Effector memory CD4-positive, alpha-beta T cell (primary cell): Measurements from ENCODE around the gene MPO.

Experiments
- DNase-seq, 3 donors: peaks; one replicate each; pipeline ENCODE4 v3.0.0-alpha.2; 2020
- H3K27ac ChIP-seq: 2 replicates; pipeline ENCODE4 v1.7.0; 2013; ENCODE audit warnings: mild to moderate bottlenecking, low read length, moderate library complexity; ENCODE audit not compliant: insufficient read depth, poor library complexity, severe bottlenecking
- H3K27me3 ChIP-seq: replicated peaks from 2 replicates; pipeline ENCODE4 v1.7.0; 2013; ENCODE audit warnings: mild to moderate bottlenecking, low read length; ENCODE audit not compliant: insufficient read depth, control insufficient read depth, poor library complexity, severe bottlenecking
- H3K36me3 ChIP-seq: 2 replicates; pipeline ENCODE4 v1.7.0; 2013; ENCODE audit warnings: mild to moderate bottlenecking, low read length, moderate library complexity; ENCODE audit not compliant: control insufficient read depth, insufficient read depth
- H3K4me1 ChIP-seq: 2 replicates; pipeline ENCODE4 v1.7.0; 2013; ENCODE audit warnings: low read length, mild to moderate bottlenecking; ENCODE audit not compliant: control insufficient read depth, insufficient read depth, poor library complexity, severe bottlenecking
- H3K4me3 ChIP-seq: 2 replicates; pipeline ENCODE4 v1.7.0; 2013; ENCODE audit warnings: low read length, low read depth, mild to moderate bottlenecking; ENCODE audit not compliant: insufficient read depth, poor library complexity, severe bottlenecking
- H3K9me3 ChIP-seq: 2 replicates; pipeline ENCODE4 v1.7.0; 2013; ENCODE audit warnings: mild to moderate bottlenecking, low read length, moderate library complexity; ENCODE audit not compliant: control insufficient read depth

Gene MPO

DNA sequence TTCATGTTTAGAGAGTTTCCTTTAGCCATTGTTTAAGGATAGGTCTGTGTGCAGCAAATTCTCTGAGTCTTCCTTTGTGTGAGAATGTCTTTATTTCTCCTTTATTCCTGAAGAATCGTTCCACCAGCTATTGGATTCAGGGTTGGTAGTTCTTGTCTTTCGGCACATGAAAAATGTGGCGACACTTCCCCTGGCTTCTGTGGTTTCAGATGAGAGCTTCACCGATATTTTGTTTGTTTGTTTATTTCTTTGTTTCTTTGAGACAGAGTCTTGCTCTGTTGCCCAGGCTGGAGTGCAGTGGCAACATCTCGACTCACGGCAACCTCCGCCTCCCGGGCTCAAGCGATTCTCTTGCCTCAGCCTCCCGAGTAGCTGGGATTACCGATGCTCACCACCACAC, 18.6 kb downstream of the MPO start:
- no peaks in the 10 kb centered on the region for H3K27me3 ChIP-seq
- no peaks in the 10 kb centered on the region for H3K36me3 ChIP-seq
- no peaks in the 10 kb centered on the region for H3K9me3 ChIP-seq
- no peak overlapping the region for H3K4me3 ChIP-seq
- no peak for DNase-seq
- H3K4me1 ChIP-seq: no peaks in the 10 kb centered on the region
- no peak overlapping the region for H3K27ac ChIP-seq

DNA sequence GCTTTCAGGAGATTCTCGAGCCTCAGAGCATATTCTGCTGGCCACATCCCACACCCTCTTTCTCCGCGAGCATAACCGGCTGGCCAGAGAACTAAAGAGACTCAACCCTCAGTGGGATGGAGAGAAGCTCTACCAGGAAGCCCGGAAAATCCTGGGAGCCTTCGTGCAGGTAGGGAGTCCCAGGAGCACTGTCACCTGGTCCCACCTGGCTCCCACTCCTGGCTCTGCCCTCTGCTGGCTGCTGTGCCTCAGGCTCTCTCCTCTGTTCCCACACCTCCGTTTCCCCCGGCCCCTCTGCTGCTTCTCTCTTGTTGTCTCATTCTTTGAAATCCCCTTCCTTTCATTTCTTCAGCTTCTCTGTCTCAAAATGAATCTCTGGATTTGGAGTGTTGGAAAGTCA, 25.9 kb downstream of the MPO start:
- no peak for DNase-seq
- H3K4me1 ChIP-seq: peaks cover 2% of the 10 kb centered on the region
- no peaks in the 10 kb centered on the region for H3K27me3 ChIP-seq
- H3K36me3 ChIP-seq: no peaks in the 10 kb centered on the region
- no peaks in the 10 kb centered on the region for H3K9me3 ChIP-seq
- no peak overlapping the region for H3K27ac ChIP-seq
- H3K4me3 ChIP-seq: no peak overlapping the region

DNA sequence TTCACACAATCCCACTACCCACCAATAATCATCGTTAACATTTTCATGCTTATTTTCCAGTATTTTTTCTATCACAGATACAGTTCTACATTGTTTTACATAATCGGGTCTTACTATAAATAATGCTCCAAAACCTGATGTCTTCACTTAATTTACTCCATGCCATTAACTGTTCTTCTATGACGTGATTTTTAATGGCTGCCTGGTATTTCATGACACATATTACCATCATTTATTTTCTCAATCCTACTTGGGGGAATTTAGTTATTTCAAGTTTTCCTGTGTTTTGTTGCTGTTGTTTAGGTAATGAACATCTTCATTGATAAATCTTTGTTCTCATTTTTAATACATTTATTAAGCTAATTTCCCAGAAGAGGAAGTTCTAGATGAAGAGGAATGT, 27.7 kb downstream of the MPO start:
- no peak for DNase-seq
- Histone ChIP-seq H3K27ac (no peak overlapping the region), H3K4me3 (no peak overlapping the region), H3K4me1 (peaks cover 11% of the 10 kb centered on the region), H3K36me3 (no peaks in the 10 kb centered on the region), H3K9me3 (no peaks in the 10 kb centered on the region), H3K27me3 (peaks cover 5% of the 10 kb centered on the region)

DNA sequence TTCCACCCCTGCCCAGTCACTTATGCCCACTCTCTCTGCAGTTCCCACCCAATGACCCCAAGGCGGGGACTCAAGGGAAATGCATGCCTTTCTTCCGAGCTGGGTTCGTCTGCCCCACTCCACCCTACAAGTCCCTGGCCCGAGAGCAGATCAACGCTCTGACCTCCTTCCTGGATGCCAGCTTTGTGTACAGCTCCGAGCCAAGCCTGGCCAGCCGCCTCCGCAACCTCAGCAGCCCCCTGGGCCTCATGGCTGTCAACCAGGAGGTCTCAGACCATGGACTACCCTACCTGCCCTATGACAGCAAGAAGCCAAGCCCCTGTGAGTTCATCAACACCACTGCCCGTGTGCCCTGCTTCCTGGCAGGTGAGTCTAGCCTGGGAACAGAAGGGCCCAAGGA, 28.6 kb downstream of the MPO start:
- H3K9me3 ChIP-seq: no peaks in the 10 kb centered on the region
- no peak overlapping the region for H3K4me3 ChIP-seq
- peaks cover 5% of the 10 kb centered on the region for H3K27me3 ChIP-seq
- peaks cover 11% of the 10 kb centered on the region for H3K4me1 ChIP-seq
- H3K36me3 ChIP-seq: no peaks in the 10 kb centered on the region
- DNase-seq: no peak
- no peak overlapping the region for H3K27ac ChIP-seq

DNA sequence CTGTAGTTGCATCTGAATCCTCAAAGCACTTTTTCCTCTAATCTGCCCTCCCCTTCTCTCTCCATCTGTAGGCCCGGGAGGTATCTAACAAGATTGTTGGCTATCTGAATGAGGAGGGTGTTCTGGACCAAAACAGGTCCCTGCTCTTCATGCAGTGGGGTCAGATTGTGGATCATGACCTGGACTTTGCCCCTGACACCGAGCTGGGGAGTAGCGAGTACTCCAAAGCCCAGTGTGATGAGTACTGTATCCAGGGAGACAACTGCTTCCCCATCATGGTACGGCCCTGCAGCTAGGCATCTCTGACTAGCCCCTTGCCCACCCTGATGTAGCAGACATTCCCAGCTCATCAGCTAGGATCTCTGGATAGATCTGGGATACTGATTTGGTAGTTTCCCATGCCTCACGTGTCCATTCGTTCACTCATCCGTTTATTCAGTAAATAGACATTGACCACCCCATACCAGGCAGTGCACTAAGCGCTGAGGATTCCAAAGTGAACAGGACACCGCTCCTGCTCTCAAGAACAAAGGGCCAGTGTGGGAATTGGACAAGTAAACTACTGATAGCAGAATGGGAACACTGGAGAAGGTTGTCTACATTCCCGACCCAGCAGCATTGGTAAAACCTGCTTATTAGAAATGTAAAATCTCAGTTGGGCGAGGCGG, 30.3 kb downstream of the MPO start:
- no peaks in the 10 kb centered on the region for H3K36me3 ChIP-seq
- H3K4me1 ChIP-seq: peaks cover 11% of the 10 kb centered on the region
- H3K9me3 ChIP-seq: no peaks in the 10 kb centered on the region
- DNase-seq: no peak
- no peak overlapping the region for H3K4me3 ChIP-seq
- peaks cover 5% of the 10 kb centered on the region for H3K27me3 ChIP-seq
- no peak overlapping the region for H3K27ac ChIP-seq

DNA sequence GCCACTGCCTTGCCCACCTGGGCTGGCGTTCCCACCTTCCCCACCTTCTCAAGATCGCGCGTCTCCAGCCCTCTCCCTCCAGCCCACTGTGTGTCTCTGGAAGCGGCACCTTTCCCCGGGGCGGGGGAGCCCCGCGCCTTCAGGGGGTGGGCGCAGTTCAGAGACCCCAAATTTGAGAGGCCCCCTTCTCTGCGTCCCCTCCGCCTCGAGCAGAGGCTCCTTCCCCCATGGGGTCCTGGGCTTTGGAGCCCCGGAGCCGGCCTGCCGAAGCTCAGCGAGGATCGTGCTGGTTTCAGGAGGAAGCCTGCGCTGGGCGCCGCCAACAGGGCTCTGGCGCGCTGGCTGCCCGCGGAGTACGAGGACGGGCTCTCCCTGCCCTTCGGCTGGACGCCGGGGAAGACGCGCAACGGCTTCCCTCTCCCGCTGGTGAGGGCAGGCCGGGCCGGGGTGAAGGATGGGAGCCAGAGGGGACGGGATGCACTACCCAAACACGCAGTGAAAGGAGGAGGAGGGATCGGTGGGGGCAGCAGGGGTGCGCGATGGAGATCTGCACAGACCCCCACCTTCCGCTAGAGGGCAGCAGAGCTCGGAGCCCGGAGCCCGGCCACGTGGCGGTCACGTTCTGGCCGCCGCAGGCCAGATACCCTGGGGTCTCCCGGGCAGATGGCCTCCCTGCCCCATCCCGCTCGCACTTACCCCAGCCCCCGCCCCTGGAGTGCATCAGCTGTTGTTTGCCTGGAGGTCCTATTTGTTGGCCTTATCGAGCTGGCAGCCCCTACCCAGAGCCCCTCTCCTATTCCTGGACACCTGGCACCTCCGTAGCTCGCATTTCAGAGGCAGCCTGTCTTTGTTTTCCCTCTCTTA, 31.2 kb downstream of the MPO start:
- no peaks in the 10 kb centered on the region for H3K9me3 ChIP-seq
- peaks cover 5% of the 10 kb centered on the region for H3K27me3 ChIP-seq
- H3K36me3 ChIP-seq: no peaks in the 10 kb centered on the region
- peaks cover 11% of the 10 kb centered on the region for H3K4me1 ChIP-seq
- DNase-seq: peak; percentile 47 to 56 (median 50)
- H3K4me3 ChIP-seq: peak overlapping the region; percentile 79
- no peak overlapping the region for H3K27ac ChIP-seq

DNA sequence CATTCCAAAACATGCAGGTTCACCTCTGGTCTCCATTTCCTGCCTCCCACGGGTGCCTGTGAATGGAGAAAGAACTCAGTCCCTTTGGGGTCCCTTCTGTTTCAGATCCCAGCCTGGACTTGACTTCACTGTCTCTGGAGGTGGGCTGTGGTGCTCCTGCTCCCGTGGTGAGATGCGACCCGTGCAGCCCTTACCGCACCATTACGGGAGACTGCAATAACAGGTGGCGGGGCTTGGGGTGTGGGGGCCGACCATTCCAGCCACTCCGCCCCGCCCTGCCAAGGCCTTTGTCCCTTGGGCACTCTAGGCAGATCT, 31.8 kb downstream of the MPO start:
- no peaks in the 10 kb centered on the region for H3K36me3 ChIP-seq
- H3K9me3 ChIP-seq: no peaks in the 10 kb centered on the region
- peaks cover 5% of the 10 kb centered on the region for H3K27me3 ChIP-seq
- no peak overlapping the region for H3K27ac ChIP-seq
- H3K4me1 ChIP-seq: peaks cover 11% of the 10 kb centered on the region
- no peak for DNase-seq
- peak overlapping the region; percentile 79 for H3K4me3 ChIP-seq

DNA sequence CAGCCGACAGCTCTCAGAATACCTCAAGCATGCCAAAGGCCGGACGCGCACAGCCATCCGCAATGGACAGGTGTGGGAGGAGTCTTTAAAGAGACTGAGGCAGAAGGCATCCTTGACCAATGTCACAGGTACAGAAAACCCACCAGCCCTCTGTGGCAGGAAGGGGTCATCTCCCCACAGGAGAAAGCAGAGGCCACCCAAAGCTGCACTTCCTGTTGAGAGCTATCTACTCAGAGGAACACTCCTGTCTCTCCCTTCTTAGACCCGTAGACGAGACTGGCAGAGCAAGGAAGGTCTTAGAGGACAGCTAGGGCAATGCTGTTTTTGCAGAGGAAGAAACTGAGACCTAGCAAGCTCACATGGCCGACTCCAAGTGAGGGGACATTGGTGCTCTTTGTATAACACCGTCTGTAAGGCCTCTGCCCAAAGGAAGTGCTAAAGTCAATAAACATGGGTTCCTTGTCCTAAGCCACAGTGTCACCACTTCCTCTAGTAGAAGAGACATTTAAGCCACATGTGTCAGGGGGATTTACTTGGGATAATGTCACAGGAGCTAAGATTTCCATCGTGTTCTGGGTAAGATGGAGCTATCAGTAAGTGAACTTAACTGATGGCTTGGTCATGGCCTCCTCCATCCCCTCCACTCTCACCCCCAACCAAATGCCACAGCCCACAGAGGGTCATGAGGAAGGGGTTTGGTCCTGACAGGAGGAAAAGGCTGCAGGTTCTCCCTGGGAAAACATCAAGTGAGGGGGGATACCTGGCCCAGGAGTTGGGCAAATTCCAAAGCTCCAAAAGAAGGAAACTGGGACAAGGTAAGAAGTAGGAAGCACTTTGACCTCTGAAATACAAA, 33.0 kb downstream of the MPO start:
- H3K27me3 ChIP-seq: peaks cover 8% of the 10 kb centered on the region
- H3K4me3 ChIP-seq: no peak overlapping the region

DNA sequence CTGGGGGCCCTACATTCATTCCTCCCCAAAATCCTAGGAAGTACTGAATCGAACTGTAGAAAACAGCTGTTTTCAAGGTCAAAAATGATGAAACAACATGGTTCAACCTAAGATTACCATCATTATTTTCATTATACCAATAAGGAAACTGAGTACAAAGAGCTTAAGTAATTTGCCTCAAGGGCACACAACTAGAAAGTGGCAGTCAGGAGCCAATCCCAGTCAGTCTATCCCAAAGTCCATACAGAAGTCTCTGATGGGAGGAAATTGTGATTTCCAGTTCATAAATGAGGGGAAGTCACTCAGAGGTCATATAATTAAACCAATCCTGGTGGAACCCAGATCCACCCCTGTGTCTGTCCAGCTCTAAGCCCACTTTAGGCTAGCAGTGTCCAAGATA, 34.0 kb downstream of the MPO start:
- no peak overlapping the region for H3K27ac ChIP-seq
- H3K27me3 ChIP-seq: peaks cover 8% of the 10 kb centered on the region
- no peaks in the 10 kb centered on the region for H3K9me3 ChIP-seq
- no peak for DNase-seq
- no peak overlapping the region for H3K4me3 ChIP-seq
- H3K4me1 ChIP-seq: peaks cover 11% of the 10 kb centered on the region
- no peaks in the 10 kb centered on the region for H3K36me3 ChIP-seq

More for the DNA sequence above, 33.0 kb downstream of the MPO start:
- H3K36me3 ChIP-seq: no peaks in the 10 kb centered on the region
- no peak overlapping the region for H3K27ac ChIP-seq
- no peak for DNase-seq
- H3K9me3 ChIP-seq: no peaks in the 10 kb centered on the region
- H3K4me1 ChIP-seq: peaks cover 11% of the 10 kb centered on the region
